Mesothelial cell of epicardium (in vitro differentiated cells): ENCODE results near the gene FNDC5. TPM values are rescaled to one million over a fixed set of nuclear protein-coding genes. Genes with fewer than 3 reads are reported as not detected.

Experiments used
- DNase-seq, 2 experiments: peaks; one replicate each; pipeline ENCODE4 v3.0.0; 2021; ENCODE audit warnings: low spot score in 2 of 2; ENCODE audit not compliant: unreplicated experiment in 2 of 2
- H3K27ac Mint-ChIP-seq: 2 replicates; pipeline ENCODE4 v1.8.0; 2021; ENCODE audit warnings: mixed read lengths
- H3K27me3 Mint-ChIP-seq: 2 replicates; pipeline ENCODE4 v1.8.0; 2021; ENCODE audit warnings: low read depth, mixed read lengths
- H3K36me3 Mint-ChIP-seq: 2 replicates; pipeline ENCODE4 v1.8.0; 2021; ENCODE audit warnings: mixed read lengths
- H3K4me1 Mint-ChIP-seq: 2 replicates; pipeline ENCODE4 v1.8.0; 2021; ENCODE audit warnings: mixed read lengths
- H3K4me3 Mint-ChIP-seq: 2 replicates; pipeline ENCODE4 v1.8.0; 2021; ENCODE audit warnings: mild to moderate bottlenecking, moderate library complexity, mixed read lengths
- H3K9me3 Mint-ChIP-seq: 2 replicates; pipeline ENCODE4 v1.8.0; 2021; ENCODE audit warnings: mixed read lengths
- total RNA-seq: library from RNA; stranded (reverse); gene quantifications from 3 replicates; pipeline ENCODE4 v1.2.1, GENCODE V29; 2021
- TF ChIP-seq, protein P1 (sequence below): fragments of 200-600 bp; sonication (generic); IDR thresholded peaks from one replicate; pipeline ENCODE4 v1.5.0; 2021; ENCODE audit warnings: antibody characterized with exemption; ENCODE audit not compliant: unreplicated experiment

The FNDC5 gene
- total RNA-seq, 1 donor from 2014 or later = 164 TPM

- Mint-ChIP-seq H3K27ac (no peak overlapping the region), H3K9me3 (no peaks in the 10 kb centered on the region), H3K4me1 (peaks cover 9% of the 10 kb centered on the region), H3K4me3 (no peak overlapping the region), H3K27me3 (no peaks in the 10 kb centered on the region), H3K36me3 (peaks cover 39% of the 10 kb centered on the region)
- TF ChIP-seq, protein P1, sequence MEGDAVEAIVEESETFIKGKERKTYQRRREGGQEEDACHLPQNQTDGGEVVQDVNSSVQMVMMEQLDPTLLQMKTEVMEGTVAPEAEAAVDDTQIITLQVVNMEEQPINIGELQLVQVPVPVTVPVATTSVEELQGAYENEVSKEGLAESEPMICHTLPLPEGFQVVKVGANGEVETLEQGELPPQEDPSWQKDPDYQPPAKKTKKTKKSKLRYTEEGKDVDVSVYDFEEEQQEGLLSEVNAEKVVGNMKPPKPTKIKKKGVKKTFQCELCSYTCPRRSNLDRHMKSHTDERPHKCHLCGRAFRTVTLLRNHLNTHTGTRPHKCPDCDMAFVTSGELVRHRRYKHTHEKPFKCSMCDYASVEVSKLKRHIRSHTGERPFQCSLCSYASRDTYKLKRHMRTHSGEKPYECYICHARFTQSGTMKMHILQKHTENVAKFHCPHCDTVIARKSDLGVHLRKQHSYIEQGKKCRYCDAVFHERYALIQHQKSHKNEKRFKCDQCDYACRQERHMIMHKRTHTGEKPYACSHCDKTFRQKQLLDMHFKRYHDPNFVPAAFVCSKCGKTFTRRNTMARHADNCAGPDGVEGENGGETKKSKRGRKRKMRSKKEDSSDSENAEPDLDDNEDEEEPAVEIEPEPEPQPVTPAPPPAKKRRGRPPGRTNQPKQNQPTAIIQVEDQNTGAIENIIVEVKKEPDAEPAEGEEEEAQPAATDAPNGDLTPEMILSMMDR = no peak
- DNase-seq = no peak
Measured at GRCh38 chr1:32858136-32858535, 12.6 kb downstream of the FNDC5 start.

- H3K36me3 Mint-ChIP-seq = peaks cover 33% of the 10 kb centered on the region
Measured at GRCh38 chr1:32855861-32856617, 14.7 kb downstream of the FNDC5 start.

GRCh38 chr1:32848354-32849063, 22.2 kb downstream of the FNDC5 start:
- no peak overlapping the region for H3K27ac Mint-ChIP-seq
- no peak for DNase-seq
- no peaks in the 10 kb centered on the region for H3K4me1 Mint-ChIP-seq
- TF ChIP-seq, protein P1 = no peak
- H3K4me3 Mint-ChIP-seq = no peak overlapping the region
- no peaks in the 10 kb centered on the region for H3K27me3 Mint-ChIP-seq
- peaks cover 19% of the 10 kb centered on the region for H3K36me3 Mint-ChIP-seq
- peaks cover 3% of the 10 kb centered on the region for H3K9me3 Mint-ChIP-seq

More at GRCh38 chr1:32855861-32856617, 14.7 kb downstream of the FNDC5 start:
- Mint-ChIP-seq H3K27ac (no peak overlapping the region), H3K27me3 (no peaks in the 10 kb centered on the region), H3K4me1 (peaks cover 9% of the 10 kb centered on the region), H3K4me3 (no peak overlapping the region), H3K9me3 (no peaks in the 10 kb centered on the region)
- DNase-seq = no peak
- TF ChIP-seq, protein P1 = no peak

DNA sequence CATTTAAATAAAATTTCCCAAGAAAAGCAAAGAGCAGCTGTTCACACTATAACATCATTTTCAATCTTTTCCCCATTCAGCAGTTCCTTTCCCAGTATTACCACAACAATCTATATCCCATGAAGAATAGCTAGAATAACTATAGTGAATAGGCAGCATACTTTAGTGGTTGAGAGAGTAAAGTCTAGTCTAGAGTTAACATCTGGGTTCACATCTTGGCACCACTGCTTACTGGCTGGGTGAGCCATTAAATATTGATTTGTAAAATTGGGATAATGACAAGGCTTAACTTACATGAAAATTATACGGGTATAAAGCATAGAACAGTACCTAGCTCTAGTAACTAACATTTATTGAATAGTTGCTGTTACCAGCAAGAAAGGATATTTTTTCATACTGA, 38.8 kb downstream of the FNDC5 start:
- no peaks in the 10 kb centered on the region for H3K27me3 Mint-ChIP-seq
- no peaks in the 10 kb centered on the region for H3K9me3 Mint-ChIP-seq
- no peak for DNase-seq
- peaks cover 4% of the 10 kb centered on the region for H3K4me1 Mint-ChIP-seq
- peaks cover 50% of the 10 kb centered on the region for H3K36me3 Mint-ChIP-seq
- no peak overlapping the region for H3K27ac Mint-ChIP-seq
- no peak overlapping the region for H3K4me3 Mint-ChIP-seq
- TF ChIP-seq, protein P1 = no peak

DNA sequence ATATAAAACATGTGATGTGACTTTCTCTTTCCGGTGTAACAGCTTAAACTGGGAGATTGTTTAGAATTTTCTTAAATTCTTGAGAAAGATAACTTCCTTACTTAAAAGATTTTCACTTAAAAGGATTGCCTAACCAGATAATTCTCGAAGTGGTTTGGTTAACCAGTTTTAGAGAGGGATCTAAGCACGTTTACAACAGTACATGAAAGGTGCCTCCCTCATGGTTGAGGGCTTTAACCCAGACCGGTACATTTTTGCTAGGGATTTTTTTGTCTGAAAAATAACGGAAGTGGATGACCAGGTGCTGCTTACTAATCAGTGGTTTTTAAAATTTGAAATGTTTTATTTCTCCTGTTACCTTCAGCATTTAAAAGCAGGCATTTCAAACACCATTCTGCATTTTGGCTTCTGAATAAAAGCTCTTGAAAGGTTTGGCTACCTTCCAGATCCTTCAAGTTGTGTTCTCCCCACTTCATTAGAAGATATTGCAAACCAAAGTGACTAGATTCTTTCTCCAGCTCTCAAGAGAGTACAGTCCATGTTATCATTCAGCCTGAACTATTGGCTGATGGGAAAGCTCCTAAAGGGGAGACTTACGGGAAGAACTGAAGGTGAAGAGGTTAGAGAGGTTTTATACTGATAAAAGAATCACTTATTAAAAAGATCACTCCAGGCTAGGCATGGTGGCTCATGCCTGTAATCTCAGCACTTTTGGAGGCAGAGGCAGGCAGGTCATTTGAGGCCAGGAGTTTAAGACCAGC, 40.4 kb downstream of the FNDC5 start:
- no peaks in the 10 kb centered on the region for H3K27me3 Mint-ChIP-seq
- DNase-seq = no peak
- TF ChIP-seq, protein P1 = no peak
- no peaks in the 10 kb centered on the region for H3K9me3 Mint-ChIP-seq
- no peak overlapping the region for H3K4me3 Mint-ChIP-seq
- peaks cover 54% of the 10 kb centered on the region for H3K36me3 Mint-ChIP-seq
- H3K4me1 Mint-ChIP-seq = peaks cover 4% of the 10 kb centered on the region
- H3K27ac Mint-ChIP-seq = peak overlapping the region; percentile 28
